ENCODE data around the gene SVEP1. TPM values are rescaled to one million over a fixed set of nuclear protein-coding genes. Genes with fewer than 3 reads are reported as not detected.

SVEP1 gene
- total RNA-seq, 1 experiment from 2014 or later = 0.45 TPM

DNA sequence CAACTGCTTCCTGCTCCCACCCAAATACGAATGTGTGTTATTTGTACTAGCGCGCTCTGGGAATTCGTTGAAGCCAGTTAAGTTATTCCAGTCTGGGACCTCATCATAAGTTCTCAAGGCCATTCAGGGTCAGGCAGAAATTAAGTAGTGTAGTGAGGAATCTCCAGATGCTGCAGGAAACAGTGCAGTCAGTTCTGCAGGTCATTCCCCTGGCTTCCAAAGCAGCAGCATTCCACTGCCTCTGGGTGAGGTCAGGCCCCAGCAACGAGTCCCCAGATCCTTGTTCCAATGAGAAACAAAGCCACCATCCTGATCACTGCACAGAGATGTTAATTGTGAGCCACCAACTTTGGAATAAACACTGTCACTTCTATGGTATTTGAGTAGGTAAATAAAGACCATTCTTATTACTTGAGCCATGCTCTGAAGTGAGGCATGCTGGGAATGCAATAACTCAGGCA is 33.1 kb downstream of the SVEP1 start:
- Histone ChIP-seq H3K9me3 (ENCODE audit: low read depth, low read length, poor library complexity, severe bottlenecking) (no peaks in the 10 kb centered on the region), H3K27me3 (replicated peaks; ENCODE audit: insufficient read depth, low read depth, low read length, poor library complexity) (no peaks in the 10 kb centered on the region), H3K36me3 (ENCODE audit: insufficient read depth, low read length, poor library complexity, severe bottlenecking) (no peaks in the 10 kb centered on the region), H3K27ac (ENCODE audit: low read depth, low read length, poor library complexity, severe bottlenecking) (no peak overlapping the region), H3K4me1 (ENCODE audit: insufficient read depth, low read length, poor library complexity, severe bottlenecking) (peaks cover 16% of the 10 kb centered on the region), H3K4me3 (ENCODE audit: low read depth, low read length, poor library complexity, severe bottlenecking) (no peak overlapping the region)
- DNase-seq (ENCODE audit: low spot score) = no peak
- intact Hi-C loops (cut with micrococcal nuclease; ENCODE audit: unreplicated experiment) = no loop called here
- TF ChIP-seq, protein P1, sequence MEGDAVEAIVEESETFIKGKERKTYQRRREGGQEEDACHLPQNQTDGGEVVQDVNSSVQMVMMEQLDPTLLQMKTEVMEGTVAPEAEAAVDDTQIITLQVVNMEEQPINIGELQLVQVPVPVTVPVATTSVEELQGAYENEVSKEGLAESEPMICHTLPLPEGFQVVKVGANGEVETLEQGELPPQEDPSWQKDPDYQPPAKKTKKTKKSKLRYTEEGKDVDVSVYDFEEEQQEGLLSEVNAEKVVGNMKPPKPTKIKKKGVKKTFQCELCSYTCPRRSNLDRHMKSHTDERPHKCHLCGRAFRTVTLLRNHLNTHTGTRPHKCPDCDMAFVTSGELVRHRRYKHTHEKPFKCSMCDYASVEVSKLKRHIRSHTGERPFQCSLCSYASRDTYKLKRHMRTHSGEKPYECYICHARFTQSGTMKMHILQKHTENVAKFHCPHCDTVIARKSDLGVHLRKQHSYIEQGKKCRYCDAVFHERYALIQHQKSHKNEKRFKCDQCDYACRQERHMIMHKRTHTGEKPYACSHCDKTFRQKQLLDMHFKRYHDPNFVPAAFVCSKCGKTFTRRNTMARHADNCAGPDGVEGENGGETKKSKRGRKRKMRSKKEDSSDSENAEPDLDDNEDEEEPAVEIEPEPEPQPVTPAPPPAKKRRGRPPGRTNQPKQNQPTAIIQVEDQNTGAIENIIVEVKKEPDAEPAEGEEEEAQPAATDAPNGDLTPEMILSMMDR (conservative IDR thresholded peaks at IDR 0.05; ENCODE audit: low read depth, low read length) = no peak
- TF ChIP-seq EZH2 (IDR thresholded peaks at IDR 0.05; ENCODE audit: borderline replicate concordance, low read depth, low read length, poor library complexity, severe bottlenecking) = no peak
- BruUV-seq (replicated peaks) = no TSS peak
- POLR2A ChIA-PET (ENCODE audit: low non-redundant PET) = no interaction called here
- CTCF ChIA-PET = no interaction called here

DNA sequence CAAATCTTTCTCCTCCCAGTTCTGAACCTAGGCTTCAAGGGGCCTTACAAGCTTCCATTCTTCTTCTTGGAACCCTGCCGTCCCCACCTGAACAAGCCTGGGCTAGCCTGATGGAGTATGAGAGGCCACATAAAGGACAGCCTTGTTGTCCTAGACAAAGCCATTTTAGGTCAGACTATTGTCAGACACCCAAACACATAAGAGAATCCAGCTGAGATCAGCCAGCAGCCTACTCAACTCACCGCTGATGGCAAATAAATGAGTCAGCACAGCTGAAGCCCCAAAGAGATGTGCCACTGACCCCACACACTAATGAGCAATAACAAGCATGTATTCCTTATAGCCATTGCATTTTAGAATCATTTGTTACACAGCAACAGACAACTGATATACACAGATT is 33.8 kb downstream of the SVEP1 start:
- CTCF ChIA-PET = interaction anchor here (0.5 kb wide), 1 partner anchor 37 kb away, joined by 3 read pairs; no protein-coding TSS in a partner anchor

DNA sequence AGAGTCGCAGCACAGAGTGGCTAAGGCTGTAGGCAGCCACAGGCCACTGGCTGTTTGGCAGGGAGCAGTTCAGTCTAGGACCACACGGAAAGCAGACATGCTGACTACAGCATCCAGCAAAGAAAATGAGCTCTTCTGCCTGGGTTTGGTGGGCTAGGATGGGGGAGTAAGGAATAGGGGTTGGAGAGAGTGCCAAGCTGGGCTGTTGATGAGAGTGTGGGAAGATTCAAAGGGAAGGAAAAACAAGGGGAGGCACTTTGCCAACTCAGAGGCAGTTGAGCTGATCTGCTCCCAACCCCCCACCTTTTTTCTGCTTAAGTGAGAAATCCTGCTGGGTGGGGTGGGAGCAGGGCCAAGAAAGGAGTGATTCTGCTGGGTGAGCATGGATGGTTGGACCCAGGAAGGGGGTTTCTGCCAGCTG is 35.9 kb downstream of the SVEP1 start:
- H3K27ac ChIP-seq (ENCODE audit: low read depth, low read length, poor library complexity, severe bottlenecking) = no peak overlapping the region
- H3K27me3 ChIP-seq (replicated peaks; ENCODE audit: insufficient read depth, low read depth, low read length, poor library complexity) = no peaks in the 10 kb centered on the region
- intact Hi-C loops (cut with micrococcal nuclease; ENCODE audit: unreplicated experiment) = no loop called here
- no peaks in the 10 kb centered on the region for H3K9me3 ChIP-seq (ENCODE audit: low read depth, low read length, poor library complexity, severe bottlenecking)
- TF ChIP-seq, protein P1 (conservative IDR thresholded peaks at IDR 0.05; ENCODE audit: low read depth, low read length) = no peak
- no peak for TF ChIP-seq EZH2 (IDR thresholded peaks at IDR 0.05; ENCODE audit: borderline replicate concordance, low read depth, low read length, poor library complexity, severe bottlenecking)
- H3K4me3 ChIP-seq (ENCODE audit: low read depth, low read length, poor library complexity, severe bottlenecking) = no peak overlapping the region
- BruUV-seq (replicated peaks) = no TSS peak
- peak; percentile 63 for DNase-seq (ENCODE audit: low spot score)
- H3K36me3 ChIP-seq (ENCODE audit: insufficient read depth, low read length, poor library complexity, severe bottlenecking) = no peaks in the 10 kb centered on the region
- peaks cover 22% of the 10 kb centered on the region for H3K4me1 ChIP-seq (ENCODE audit: insufficient read depth, low read length, poor library complexity, severe bottlenecking)
- ChIA-PET POLR2A (ENCODE audit: low non-redundant PET) (no interaction called here), CTCF (interaction anchor here (0.5 kb wide), 1 partner anchor 607 kb away, joined by 3 read pairs; no protein-coding TSS in a partner anchor)

More for the DNA sequence above, 33.8 kb downstream of the SVEP1 start:
- H3K36me3 ChIP-seq (ENCODE audit: insufficient read depth, low read length, poor library complexity, severe bottlenecking) = no peaks in the 10 kb centered on the region
- intact Hi-C loops (cut with micrococcal nuclease; ENCODE audit: unreplicated experiment) = no loop called here
- no TSS peak for BruUV-seq (replicated peaks)
- POLR2A ChIA-PET (ENCODE audit: low non-redundant PET) = no interaction called here
- H3K27ac ChIP-seq (ENCODE audit: low read depth, low read length, poor library complexity, severe bottlenecking) = no peak overlapping the region
- H3K4me1 ChIP-seq (ENCODE audit: insufficient read depth, low read length, poor library complexity, severe bottlenecking) = peaks cover 16% of the 10 kb centered on the region
- no peak for TF ChIP-seq EZH2 (IDR thresholded peaks at IDR 0.05; ENCODE audit: borderline replicate concordance, low read depth, low read length, poor library complexity, severe bottlenecking)
- TF ChIP-seq, protein P1 (conservative IDR thresholded peaks at IDR 0.05; ENCODE audit: low read depth, low read length) = no peak
- H3K9me3 ChIP-seq (ENCODE audit: low read depth, low read length, poor library complexity, severe bottlenecking) = no peaks in the 10 kb centered on the region
- DNase-seq (ENCODE audit: low spot score) = no peak
- no peak overlapping the region for H3K4me3 ChIP-seq (ENCODE audit: low read depth, low read length, poor library complexity, severe bottlenecking)
- H3K27me3 ChIP-seq (replicated peaks; ENCODE audit: insufficient read depth, low read depth, low read length, poor library complexity) = no peaks in the 10 kb centered on the region

All from A673 (cell line).